Measurements from ENCODE around the gene SERTAD2.

DNA sequence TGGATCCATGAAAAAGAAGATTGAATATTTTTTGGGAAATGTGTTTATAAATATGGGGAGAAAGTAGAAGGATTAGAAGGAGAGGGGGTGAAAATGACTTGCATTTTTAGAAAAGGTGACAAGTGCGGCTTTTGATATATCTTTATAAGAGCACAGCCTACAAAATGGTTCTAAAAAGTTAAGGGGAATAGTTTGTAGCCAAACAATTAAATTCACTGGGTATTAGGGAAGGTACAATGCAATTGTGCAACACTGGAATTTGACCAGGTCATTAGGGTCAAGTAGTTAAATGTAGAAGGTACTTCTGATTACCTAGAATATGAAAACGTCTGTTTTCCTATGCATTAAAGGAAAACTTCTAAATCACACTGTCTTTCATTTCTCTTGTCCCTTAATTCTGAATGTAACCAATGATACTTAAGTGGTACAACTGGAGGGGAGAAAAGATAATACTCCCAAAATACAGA, 44.5 kb upstream of the SERTAD2 start:
- TF ChIP-seq, protein P1, sequence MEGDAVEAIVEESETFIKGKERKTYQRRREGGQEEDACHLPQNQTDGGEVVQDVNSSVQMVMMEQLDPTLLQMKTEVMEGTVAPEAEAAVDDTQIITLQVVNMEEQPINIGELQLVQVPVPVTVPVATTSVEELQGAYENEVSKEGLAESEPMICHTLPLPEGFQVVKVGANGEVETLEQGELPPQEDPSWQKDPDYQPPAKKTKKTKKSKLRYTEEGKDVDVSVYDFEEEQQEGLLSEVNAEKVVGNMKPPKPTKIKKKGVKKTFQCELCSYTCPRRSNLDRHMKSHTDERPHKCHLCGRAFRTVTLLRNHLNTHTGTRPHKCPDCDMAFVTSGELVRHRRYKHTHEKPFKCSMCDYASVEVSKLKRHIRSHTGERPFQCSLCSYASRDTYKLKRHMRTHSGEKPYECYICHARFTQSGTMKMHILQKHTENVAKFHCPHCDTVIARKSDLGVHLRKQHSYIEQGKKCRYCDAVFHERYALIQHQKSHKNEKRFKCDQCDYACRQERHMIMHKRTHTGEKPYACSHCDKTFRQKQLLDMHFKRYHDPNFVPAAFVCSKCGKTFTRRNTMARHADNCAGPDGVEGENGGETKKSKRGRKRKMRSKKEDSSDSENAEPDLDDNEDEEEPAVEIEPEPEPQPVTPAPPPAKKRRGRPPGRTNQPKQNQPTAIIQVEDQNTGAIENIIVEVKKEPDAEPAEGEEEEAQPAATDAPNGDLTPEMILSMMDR (IDR thresholded peaks at IDR 0.05; ENCODE audit: low read depth, low read length) = no peak
- TF ChIP-seq EZH2phosphoT487 (IDR thresholded peaks at IDR 0.05; ENCODE audit: low read depth) = no peak

All from OCI-LY3 (cell line).